Coronary artery (tissue), 2 donors: ENCODE measurements around the gene PTPN1.

ENCODE experiments used
- DNase-seq: peaks from one replicate; pipeline ENCODE4 v3.0.0-alpha.2; 2017; ENCODE audit warnings: low spot score
- H3K27ac ChIP-seq, 2 donors: fragments of 200-600 bp; sonication (generic); one replicate each; pipeline ENCODE4 v1.5.1; 2016 to 2019
- H3K4me3 ChIP-seq: fragments of 200-600 bp; sonication (generic); 2 replicates; pipeline ENCODE4 v1.5.1; 2016; ENCODE audit warnings: mild to moderate bottlenecking, moderate library complexity
- TF ChIP-seq, protein P1 (sequence below): fragments of 200-600 bp; sonication (generic); IDR thresholded peaks from one replicate; pipeline ENCODE4 v1.5.1; 2019; ENCODE audit warnings: antibody characterized with exemption

Gene PTPN1

DNA sequence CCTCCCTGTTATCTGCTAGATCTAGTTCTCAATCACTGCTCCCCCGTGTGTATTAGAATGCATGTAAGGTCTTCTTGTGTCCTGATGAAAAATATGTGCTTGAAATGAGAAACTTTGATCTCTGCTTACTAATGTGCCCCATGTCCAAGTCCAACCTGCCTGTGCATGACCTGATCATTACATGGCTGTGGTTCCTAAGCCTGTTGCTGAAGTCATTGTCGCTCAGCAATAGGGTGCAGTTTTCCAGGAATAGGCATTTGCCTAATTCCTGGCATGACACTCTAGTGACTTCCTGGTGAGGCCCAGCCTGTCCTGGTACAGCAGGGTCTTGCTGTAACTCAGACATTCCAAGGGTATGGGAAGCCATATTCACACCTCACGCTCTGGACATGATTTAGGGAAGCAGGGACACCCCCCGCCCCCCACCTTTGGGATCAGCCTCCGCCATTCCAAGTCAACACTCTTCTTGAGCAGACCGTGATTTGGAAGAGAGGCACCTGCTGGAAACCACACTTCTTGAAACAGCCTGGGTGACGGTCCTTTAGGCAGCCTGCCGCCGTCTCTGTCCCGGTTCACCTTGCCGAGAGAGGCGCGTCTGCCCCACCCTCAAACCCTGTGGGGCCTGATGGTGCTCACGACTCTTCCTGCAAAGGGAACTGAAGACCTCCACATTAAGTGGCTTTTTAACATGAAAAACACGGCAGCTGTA, 73.4 kb downstream of the PTPN1 start:
- Histone ChIP-seq H3K27ac (no peak overlapping the region), H3K4me3 (no peak overlapping the region)
- DNase-seq = no peak
- TF ChIP-seq, protein P1, sequence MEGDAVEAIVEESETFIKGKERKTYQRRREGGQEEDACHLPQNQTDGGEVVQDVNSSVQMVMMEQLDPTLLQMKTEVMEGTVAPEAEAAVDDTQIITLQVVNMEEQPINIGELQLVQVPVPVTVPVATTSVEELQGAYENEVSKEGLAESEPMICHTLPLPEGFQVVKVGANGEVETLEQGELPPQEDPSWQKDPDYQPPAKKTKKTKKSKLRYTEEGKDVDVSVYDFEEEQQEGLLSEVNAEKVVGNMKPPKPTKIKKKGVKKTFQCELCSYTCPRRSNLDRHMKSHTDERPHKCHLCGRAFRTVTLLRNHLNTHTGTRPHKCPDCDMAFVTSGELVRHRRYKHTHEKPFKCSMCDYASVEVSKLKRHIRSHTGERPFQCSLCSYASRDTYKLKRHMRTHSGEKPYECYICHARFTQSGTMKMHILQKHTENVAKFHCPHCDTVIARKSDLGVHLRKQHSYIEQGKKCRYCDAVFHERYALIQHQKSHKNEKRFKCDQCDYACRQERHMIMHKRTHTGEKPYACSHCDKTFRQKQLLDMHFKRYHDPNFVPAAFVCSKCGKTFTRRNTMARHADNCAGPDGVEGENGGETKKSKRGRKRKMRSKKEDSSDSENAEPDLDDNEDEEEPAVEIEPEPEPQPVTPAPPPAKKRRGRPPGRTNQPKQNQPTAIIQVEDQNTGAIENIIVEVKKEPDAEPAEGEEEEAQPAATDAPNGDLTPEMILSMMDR = no peak

DNA sequence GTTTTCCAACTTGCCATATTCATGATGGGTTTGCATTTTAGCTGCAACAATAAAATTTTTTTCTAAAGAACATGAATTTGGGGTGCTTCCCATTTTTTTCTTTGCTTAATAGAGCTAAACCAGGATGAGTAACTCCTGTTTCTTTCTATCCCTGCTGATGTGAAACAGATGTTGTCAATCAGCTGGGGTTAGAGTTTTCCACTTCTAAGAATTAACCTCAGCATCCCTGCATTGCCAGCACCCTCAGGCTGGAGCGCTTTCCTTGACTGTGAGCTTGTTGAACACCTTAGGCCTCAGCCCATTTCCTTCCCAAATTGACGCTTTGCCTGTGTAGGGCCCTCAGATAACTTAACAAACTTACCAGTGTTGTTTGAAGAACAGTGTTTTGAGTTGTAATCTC, 74.5 kb downstream of the PTPN1 start:
- Histone ChIP-seq H3K4me3 (no peak overlapping the region), H3K27ac (no peak overlapping the region)
- TF ChIP-seq, protein P1 = no peak
- DNase-seq = no peak

GRCh38 chr20:50585214-50585613, 75.0 kb downstream of the PTPN1 start:
- Histone ChIP-seq H3K4me3 (no peak overlapping the region), H3K27ac (no peak overlapping the region)
- TF ChIP-seq, protein P1 = no peak
- DNase-seq = no peak

DNA sequence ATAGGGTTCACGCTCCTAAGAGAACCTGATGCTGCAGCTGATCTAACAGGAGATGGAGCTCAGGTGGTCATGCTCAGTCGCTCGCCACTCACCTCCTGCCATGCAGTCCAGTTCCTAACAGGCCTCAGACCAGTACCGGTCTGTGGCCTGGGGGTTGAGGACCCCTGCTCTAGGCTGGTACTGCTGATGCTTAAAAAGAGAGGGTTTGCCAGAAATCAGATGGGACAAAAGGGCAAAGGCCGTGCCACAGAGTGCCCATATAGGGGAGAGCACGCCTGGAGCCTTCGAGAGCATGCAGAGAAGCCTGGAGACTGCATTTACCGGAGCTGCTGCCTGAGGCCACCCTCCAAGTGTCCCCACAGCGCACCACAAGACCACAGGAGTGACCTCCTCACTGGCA, 75.5 kb downstream of the PTPN1 start:
- no peak for DNase-seq
- TF ChIP-seq, protein P1 = no peak
- no peak overlapping the region for H3K4me3 ChIP-seq
- no peak overlapping the region for H3K27ac ChIP-seq

GRCh38 chr20:50586531-50587232, 76.5 kb downstream of the PTPN1 start:
- no peak overlapping the region for H3K27ac ChIP-seq
- DNase-seq = no peak

DNA sequence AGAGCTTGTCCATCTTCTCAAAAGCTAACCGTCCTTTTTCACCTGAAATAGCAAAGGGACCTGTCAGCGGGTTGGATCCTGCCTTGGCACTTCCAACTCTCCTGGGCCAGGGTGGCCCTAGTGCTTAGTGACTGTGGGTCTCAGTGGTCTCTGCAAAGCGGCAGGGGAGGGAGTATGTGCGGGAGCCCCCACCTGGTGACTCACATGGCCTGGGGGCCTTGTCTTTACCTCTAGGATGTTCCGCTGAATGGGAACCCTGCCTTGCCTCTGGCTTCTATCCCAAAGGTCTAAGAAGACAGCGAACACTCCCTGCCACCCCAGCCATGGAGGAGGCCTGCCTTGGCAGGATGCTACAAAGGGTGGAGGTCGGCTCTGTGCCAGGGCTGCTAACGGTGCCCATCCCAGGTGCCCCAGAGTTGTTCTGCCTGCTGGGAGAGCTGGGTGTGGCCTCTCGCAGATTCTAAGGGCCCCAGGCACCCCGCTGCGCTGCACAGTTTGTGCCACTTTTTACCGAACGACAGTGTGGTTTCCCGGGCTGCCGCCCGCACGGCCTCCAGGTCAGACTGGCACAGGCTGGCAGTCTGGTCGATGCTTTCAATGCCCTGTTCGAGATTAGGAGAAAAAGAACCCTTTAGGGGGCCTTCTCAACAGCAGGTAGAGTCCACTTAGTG, 77.2 kb downstream of the PTPN1 start:
- H3K4me3 ChIP-seq = no peak overlapping the region
- H3K27ac ChIP-seq = no peak overlapping the region
- no peak for DNase-seq
- TF ChIP-seq, protein P1 = no peak

More at GRCh38 chr20:50586531-50587232, 76.5 kb downstream of the PTPN1 start:
- TF ChIP-seq, protein P1 = no peak
- H3K4me3 ChIP-seq = no peak overlapping the region
